Measurements from ENCODE around the gene PAK1. TPM values are rescaled to one million over a fixed set of nuclear protein-coding genes. Genes with fewer than 3 reads are reported as not detected.

Gene PAK1
- total RNA-seq: 33.1 and 34.4 TPM in 2 replicates
- 18.4 and 28.9 TPM in 2 replicates for polyA plus RNA-seq

DNA sequence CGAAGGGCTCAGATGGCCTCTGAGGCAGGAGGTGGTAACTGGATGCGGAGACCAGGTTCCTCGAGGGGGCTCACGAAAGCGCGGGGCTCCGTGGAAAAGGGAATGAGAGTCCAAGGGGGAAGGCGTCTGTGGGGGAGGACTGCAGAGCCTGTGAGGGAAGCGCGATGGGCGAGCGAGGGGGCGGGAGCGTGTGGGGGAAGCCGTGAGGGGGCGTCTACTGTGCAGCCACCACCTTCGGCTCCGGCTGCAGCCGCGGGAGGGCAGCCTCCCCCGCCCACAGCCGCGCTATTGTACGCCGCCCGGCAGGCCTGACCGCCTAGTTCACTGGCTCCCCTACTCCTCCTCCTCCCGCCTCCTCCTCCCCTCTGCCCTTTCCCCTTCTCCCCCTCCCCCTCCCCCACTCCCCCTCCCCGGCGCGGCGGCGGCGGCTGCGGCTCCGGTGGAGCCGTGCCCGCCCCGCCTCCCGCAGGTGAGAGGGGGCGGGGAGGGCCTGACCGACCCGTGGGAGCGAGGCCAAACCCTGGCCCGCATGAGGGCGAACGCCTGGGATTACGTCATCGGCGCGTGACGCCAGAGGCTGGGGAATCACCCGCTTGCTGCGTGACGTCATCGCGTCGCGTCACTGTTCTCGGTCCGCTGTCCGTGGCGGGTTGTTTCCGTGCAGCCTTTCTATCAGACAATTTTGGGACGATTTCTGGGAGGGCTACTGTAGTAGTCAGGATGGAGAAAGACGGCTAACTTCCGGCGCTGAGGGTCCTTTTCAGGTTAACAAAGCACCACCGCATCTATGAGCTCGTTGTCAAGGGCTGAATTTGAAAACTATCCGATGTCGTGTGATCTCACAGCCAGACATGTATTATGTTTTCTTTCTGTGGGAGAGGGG, at the start of gene PAK1:
PAK1 (minus strand) TSS at position 294 of the 883 bp plus-strand sequence. CDS start 81,574 bp downstream, outside the sequence.
- no peaks in the 10 kb centered on the region for H3K36me3 ChIP-seq
- H3K27me3 ChIP-seq: no peaks in the 10 kb centered on the region
- peak within 1 kb of the TSS; percentile 70 for H3K27ac ChIP-seq
- no peaks in the 10 kb centered on the region for H3K9me3 ChIP-seq (ENCODE audit: low read depth)
- DNase-seq (ENCODE audit: low read depth in 1 of 2, low spot score in 1 of 2): peak; percentile 89 to 91
- peak within 1 kb of the TSS; percentile 71 for H3K4me3 ChIP-seq
- H3K4me1 ChIP-seq (ENCODE audit: low read depth): peaks cover 2% of the 10 kb centered on the region
- TF ChIP-seq, protein P1, sequence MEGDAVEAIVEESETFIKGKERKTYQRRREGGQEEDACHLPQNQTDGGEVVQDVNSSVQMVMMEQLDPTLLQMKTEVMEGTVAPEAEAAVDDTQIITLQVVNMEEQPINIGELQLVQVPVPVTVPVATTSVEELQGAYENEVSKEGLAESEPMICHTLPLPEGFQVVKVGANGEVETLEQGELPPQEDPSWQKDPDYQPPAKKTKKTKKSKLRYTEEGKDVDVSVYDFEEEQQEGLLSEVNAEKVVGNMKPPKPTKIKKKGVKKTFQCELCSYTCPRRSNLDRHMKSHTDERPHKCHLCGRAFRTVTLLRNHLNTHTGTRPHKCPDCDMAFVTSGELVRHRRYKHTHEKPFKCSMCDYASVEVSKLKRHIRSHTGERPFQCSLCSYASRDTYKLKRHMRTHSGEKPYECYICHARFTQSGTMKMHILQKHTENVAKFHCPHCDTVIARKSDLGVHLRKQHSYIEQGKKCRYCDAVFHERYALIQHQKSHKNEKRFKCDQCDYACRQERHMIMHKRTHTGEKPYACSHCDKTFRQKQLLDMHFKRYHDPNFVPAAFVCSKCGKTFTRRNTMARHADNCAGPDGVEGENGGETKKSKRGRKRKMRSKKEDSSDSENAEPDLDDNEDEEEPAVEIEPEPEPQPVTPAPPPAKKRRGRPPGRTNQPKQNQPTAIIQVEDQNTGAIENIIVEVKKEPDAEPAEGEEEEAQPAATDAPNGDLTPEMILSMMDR (IDR thresholded peaks at IDR 0.05; ENCODE audit: low read depth, low read length): no peak

DNA sequence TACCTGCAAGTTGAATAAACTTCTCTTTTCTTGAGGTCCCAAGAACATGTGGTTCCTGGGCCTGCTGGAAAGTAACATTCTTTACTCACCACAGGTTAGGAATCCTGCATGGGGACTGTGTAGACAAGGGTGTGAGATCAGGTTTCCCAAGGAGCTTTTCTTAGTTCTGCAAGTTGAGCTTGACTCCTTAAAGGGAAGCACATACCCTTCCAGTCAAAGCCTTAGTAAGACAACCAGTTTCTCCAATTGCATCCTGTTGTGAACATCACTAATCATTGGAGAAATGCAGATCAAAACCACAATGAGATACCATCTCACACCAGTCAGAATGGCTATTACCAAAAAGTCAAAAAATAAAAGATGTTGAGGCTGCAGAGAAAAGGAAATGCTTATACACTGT, 48.3 kb upstream of the PAK1 start:
- DNase-seq (ENCODE audit: low read depth in 1 of 2, low spot score in 1 of 2): no peak
- H3K9me3 ChIP-seq (ENCODE audit: low read depth): no peaks in the 10 kb centered on the region
- H3K4me3 ChIP-seq: no peak overlapping the region
- H3K4me1 ChIP-seq (ENCODE audit: low read depth): no peaks in the 10 kb centered on the region
- no peaks in the 10 kb centered on the region for H3K27me3 ChIP-seq
- H3K36me3 ChIP-seq: no peaks in the 10 kb centered on the region
- TF ChIP-seq, protein P1 (IDR thresholded peaks at IDR 0.05; ENCODE audit: low read depth, low read length): no peak
- no peak overlapping the region for H3K27ac ChIP-seq

DNA sequence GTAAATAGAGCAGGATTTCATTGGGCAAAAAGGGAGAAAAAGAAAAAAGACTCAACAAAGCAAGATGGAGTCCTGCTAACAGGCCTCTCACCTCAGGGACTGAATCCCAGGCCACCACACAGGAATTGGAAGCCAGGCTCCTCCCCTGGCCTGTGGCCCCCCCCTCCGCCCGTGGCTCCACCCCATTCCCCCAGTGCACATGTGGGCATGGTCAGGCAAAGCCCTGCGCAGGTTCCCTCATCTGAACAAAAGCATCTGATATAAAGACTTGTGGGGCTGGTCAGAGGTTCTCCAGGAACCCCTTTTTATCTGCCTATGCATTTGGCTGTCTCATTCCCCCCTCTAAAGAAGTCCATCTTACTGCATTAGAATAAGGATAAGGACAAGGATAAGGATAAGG, 46.0 kb upstream of the PAK1 start:
- Histone ChIP-seq H3K27ac (no peak overlapping the region), H3K4me1 (ENCODE audit: low read depth) (no peaks in the 10 kb centered on the region), H3K27me3 (no peaks in the 10 kb centered on the region), H3K9me3 (ENCODE audit: low read depth) (no peaks in the 10 kb centered on the region), H3K36me3 (no peaks in the 10 kb centered on the region), H3K4me3 (no peak overlapping the region)
- TF ChIP-seq, protein P1 (IDR thresholded peaks at IDR 0.05; ENCODE audit: low read depth, low read length): no peak
- no peak for DNase-seq (ENCODE audit: low read depth in 1 of 2, low spot score in 1 of 2)

DNA sequence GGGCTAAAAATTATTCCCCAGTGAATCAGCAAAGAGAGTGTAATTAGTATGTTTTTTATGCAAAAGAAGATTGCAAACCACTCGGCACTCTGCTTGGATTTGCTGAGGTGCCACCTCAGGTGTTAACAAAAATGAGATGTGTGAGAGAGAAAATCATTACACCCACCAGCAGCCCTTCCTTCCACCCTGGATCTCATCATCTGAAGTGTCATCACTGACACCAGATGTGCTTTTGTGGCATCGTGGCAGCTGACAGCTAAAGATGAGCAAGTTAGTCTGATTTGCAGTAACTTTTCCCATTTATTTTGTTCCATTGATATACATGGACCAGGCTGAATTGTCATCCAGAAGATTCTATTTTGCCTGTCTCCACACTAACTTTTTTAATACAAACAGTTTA, 44.6 kb upstream of the PAK1 start:
- Histone ChIP-seq H3K9me3 (ENCODE audit: low read depth) (no peaks in the 10 kb centered on the region), H3K27me3 (no peaks in the 10 kb centered on the region), H3K4me1 (ENCODE audit: low read depth) (no peaks in the 10 kb centered on the region), H3K36me3 (no peaks in the 10 kb centered on the region), H3K4me3 (no peak overlapping the region), H3K27ac (no peak overlapping the region)
- DNase-seq (ENCODE audit: low read depth in 1 of 2, low spot score in 1 of 2): no peak
- TF ChIP-seq, protein P1 (IDR thresholded peaks at IDR 0.05; ENCODE audit: low read depth, low read length): no peak

DNA sequence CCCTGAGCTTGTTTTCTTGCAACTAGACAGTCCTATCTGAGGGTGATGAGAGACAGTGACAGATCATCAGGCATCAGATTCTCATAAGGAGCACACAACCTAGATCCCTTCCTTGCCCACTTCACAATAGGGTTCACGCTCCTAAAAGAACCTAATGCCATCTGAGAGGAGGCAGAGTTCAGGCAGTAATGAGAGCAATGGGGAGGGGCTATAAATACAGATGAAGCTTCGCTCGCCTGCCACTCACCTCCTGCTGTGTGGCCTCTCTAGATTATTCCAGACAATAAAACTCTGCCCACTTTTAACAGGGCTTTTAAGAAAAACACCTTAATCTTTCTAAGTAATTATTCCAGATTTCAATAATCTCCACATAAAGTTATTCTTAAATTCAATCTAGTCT, 43.9 kb upstream of the PAK1 start:
- H3K4me1 ChIP-seq (ENCODE audit: low read depth): no peaks in the 10 kb centered on the region
- DNase-seq (ENCODE audit: low read depth in 1 of 2, low spot score in 1 of 2): no peak
- no peaks in the 10 kb centered on the region for H3K36me3 ChIP-seq
- no peaks in the 10 kb centered on the region for H3K27me3 ChIP-seq
- no peak overlapping the region for H3K4me3 ChIP-seq
- no peaks in the 10 kb centered on the region for H3K9me3 ChIP-seq (ENCODE audit: low read depth)
- TF ChIP-seq, protein P1 (IDR thresholded peaks at IDR 0.05; ENCODE audit: low read depth, low read length): no peak
- no peak overlapping the region for H3K27ac ChIP-seq

Data from cardiac muscle cell (in vitro differentiated cells and primary cell).